GM04503 (cell line): Measurements from ENCODE around the gene MORN4.

Source experiments
- DNase-seq: peaks from one replicate; pipeline ENCODE4 v3.0.0-alpha.2; 2012; ENCODE audit warnings: low read depth

The MORN4 gene

GRCh38 chr10:97573021-97573420, 60.3 kb downstream of the MORN4 start:
- no peak for DNase-seq

GRCh38 chr10:97572214-97572989, 60.9 kb downstream of the MORN4 start, which contains the start of gene ANKRD2:
TSS of gene ANKRD2 (plus strand) at chr10:97572779. CDS start at chr10:97572789, 10 bp downstream.
- no peak for DNase-seq

- no peak for DNase-seq
Measured at GRCh38 chr10:97571622-97572021, 61.7 kb downstream of the MORN4 start.

GRCh38 chr10:97570789-97571471, 62.4 kb downstream of the MORN4 start:
- no peak for DNase-seq

- DNase-seq = no peak
Measured at GRCh38 chr10:97570146-97570788, 63.0 kb downstream of the MORN4 start.

GRCh38 chr10:97567891-97568290, 65.4 kb downstream of the MORN4 start:
- DNase-seq = no peak

GRCh38 chr10:97566336-97566996, 66.8 kb downstream of the MORN4 start:
- no peak for DNase-seq

- DNase-seq = no peak
Measured at GRCh38 chr10:97564776-97565175, 68.5 kb downstream of the MORN4 start.
